Lower lobe of right lung (tissue), 2 donors: Measurements from ENCODE around the gene TECR. TPM values are rescaled to one million over a fixed set of nuclear protein-coding genes. Genes with fewer than 3 reads are reported as not detected.

Experiments used
- ATAC-seq, 2 donors: fragments of 200-7000 bp; cut with Tn5 transposase; one replicate each; pipeline ENCODE4 v1.9.1; 2020 to 2022; ENCODE audit warnings: mild to moderate bottlenecking in 2 of 2, moderate library complexity in 2 of 2
- DNase-seq: peaks from one replicate; pipeline ENCODE4 v3.0.0-alpha.2; 2020
- H3K27ac ChIP-seq: fragments of 200-600 bp; one replicate; pipeline ENCODE4 v1.8.0; 2022
- H3K27me3 ChIP-seq: fragments of 200-600 bp; one replicate; pipeline ENCODE4 v1.8.0; 2022; ENCODE audit warnings: low read depth
- H3K36me3 ChIP-seq: fragments of 200-600 bp; one replicate; pipeline ENCODE4 v1.8.0; 2022; ENCODE audit warnings: mild to moderate bottlenecking
- H3K4me1 ChIP-seq: fragments of 200-600 bp; one replicate; pipeline ENCODE4 v1.8.0; 2022
- H3K4me3 ChIP-seq: fragments of 200-600 bp; one replicate; pipeline ENCODE4 v1.8.0; 2022; ENCODE audit warnings: mild to moderate bottlenecking
- H3K9me3 ChIP-seq: fragments of 200-600 bp; one replicate; pipeline ENCODE4 v1.8.0; 2022
- CTCF ChIP-seq: fragments of 200-600 bp; IDR thresholded peaks from one replicate; pipeline ENCODE4 v1.8.0; 2022; ENCODE audit warnings: antibody characterized with exemption, mild to moderate bottlenecking
- intact Hi-C: fragments of 100-400 bp; cut with DNase I; formaldehyde crosslinking; loops from one replicate; pipeline ENCODE4 v1.11.0; 2022
- total RNA-seq: library from RNA; stranded (reverse); fragmentation: NEBNext Ultra II Directional; extraction: Animal tissue kit (Norgen Biotek cat#: 25700); gene quantifications from one replicate; pipeline ENCODE4 v1.2.1, GENCODE V29; 2021
- donor health status: DM: no; HTN: yes; CAD: no; lungs with severe emphysema.

The TECR gene
- total RNA-seq, 1 donor from 2014 or later, result 127 TPM

GRCh38 chr19:14575428-14575980 is 46.1 kb downstream of the TECR start:
- no peaks in the 10 kb centered on the region for H3K9me3 ChIP-seq
- no peaks in the 10 kb centered on the region for H3K27me3 ChIP-seq
- no peak overlapping the region for H3K4me3 ChIP-seq
- H3K4me1 ChIP-seq, result peaks cover 17% of the 10 kb centered on the region
- intact Hi-C loops, result no loop called here
- ATAC-seq (no peak), DNase-seq (no peak)
- no peak overlapping the region for H3K27ac ChIP-seq
- TF ChIP-seq CTCF, result no peak
- H3K36me3 ChIP-seq, result no peaks in the 10 kb centered on the region

GRCh38 chr19:14576363-14576762 is 47.0 kb downstream of the TECR start:
- Histone ChIP-seq H3K4me1 (peaks cover 9% of the 10 kb centered on the region), H3K27ac (no peak overlapping the region), H3K4me3 (no peak overlapping the region), H3K9me3 (no peaks in the 10 kb centered on the region), H3K27me3 (no peaks in the 10 kb centered on the region), H3K36me3 (no peaks in the 10 kb centered on the region)
- DNase-seq, result no peak
- no peak for ATAC-seq
- intact Hi-C loops, result no loop called here
- TF ChIP-seq CTCF, result no peak

- intact Hi-C loops, result no loop called here
- Histone ChIP-seq H3K27ac (no peak overlapping the region), H3K36me3 (no peaks in the 10 kb centered on the region), H3K27me3 (no peaks in the 10 kb centered on the region), H3K4me3 (no peak overlapping the region), H3K9me3 (no peaks in the 10 kb centered on the region), H3K4me1 (peaks cover 6% of the 10 kb centered on the region)
- no peak for TF ChIP-seq CTCF
- DNase-seq, result no peak
- no peak for ATAC-seq
These were observed 47.9 kb downstream of the TECR start for GRCh38 chr19:14577264-14577663.

GRCh38 chr19:14577885-14578427 is 48.6 kb downstream of the TECR start:
- Histone ChIP-seq H3K4me3 (no peak overlapping the region), H3K36me3 (no peaks in the 10 kb centered on the region), H3K27ac (no peak overlapping the region), H3K4me1 (peaks cover 5% of the 10 kb centered on the region), H3K9me3 (no peaks in the 10 kb centered on the region), H3K27me3 (no peaks in the 10 kb centered on the region)
- intact Hi-C loops, result no loop called here
- ATAC-seq, result no peak
- no peak for TF ChIP-seq CTCF
- DNase-seq, result no peak

- Histone ChIP-seq H3K27me3 (no peaks in the 10 kb centered on the region), H3K4me1 (no peaks in the 10 kb centered on the region), H3K4me3 (no peak overlapping the region), H3K27ac (no peak overlapping the region), H3K9me3 (no peaks in the 10 kb centered on the region), H3K36me3 (no peaks in the 10 kb centered on the region)
- ATAC-seq (no peak), DNase-seq (no peak)
- no peak for TF ChIP-seq CTCF
- intact Hi-C loops, result no loop called here
These were observed 51.3 kb downstream of the TECR start for GRCh38 chr19:14580623-14581237.
